ENCODE measurements around the gene GDNF. TPM values are rescaled to one million over a fixed set of nuclear protein-coding genes. Genes with fewer than 3 reads are reported as not detected.
"Not testable (repeated sequence)": the region's sequence is repeated elsewhere in the genome, so short reads cannot be mapped to it uniquely, and the experiment has no call there.

Gene GDNF, protein sequence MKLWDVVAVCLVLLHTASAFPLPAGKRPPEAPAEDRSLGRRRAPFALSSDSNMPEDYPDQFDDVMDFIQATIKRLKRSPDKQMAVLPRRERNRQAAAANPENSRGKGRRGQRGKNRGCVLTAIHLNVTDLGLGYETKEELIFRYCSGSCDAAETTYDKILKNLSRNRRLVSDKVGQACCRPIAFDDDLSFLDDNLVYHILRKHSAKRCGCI
- total RNA-seq, result not detected

DNA sequence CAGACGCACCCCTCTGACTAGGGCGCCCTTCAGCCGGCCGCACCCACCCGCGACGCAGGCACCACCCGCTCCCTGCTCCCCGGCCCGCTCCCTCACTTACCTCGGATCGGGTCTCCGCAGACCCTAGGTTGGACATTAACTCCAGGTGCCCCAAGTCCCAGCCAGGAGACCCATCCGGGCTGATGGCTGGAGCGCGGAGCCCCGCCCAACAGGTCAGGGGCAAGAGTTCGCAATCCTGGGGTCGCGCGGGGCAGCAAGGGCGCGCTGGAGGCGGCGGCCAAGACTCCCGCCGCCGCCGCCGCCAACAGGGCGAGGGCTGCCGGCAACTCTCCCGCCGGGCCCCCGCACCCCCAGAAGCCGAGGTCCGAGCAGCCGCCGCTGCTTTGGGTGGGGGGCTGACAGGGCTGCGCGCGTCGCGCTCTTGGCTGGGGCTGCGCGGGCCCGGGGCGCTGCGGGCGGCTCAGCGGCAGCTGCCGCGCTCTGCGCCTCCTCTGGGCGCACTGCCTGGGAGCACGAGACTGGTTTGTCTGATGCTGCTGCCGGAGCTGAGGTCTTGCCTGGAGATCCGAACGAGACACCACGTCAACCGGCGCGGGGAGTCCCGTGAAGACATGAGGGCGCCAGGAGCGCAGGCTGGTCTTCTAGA lies at the start of gene GDNF:
TSS of gene GDNF (minus strand) at position 635 of the 646 bp plus-strand sequence. CDS start 5,245 bp downstream, outside the sequence.
- no peak for DNase-seq (ENCODE audit: low spot score)

DNA sequence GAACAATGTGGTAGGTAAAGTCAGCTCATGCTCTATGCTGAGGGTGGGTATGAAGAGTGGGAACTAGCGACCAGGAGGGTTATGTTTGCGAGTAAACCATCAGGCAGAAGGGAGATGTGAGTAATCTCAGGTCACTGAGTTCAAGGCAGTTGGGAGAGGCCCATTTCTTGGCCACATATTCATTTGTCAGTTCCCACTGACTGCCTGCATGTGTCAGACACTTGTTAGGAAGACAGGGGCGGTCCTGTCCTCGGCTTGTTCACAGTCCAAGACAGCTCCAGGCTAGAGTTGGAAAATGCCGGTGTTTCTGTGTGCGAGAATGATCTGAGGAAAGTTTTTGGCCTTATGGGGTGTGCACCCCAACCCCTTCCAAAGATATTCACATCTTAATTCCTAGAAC lies 48.6 kb upstream of the GDNF start:
- DNase-seq (ENCODE audit: low spot score), result no peak

DNA sequence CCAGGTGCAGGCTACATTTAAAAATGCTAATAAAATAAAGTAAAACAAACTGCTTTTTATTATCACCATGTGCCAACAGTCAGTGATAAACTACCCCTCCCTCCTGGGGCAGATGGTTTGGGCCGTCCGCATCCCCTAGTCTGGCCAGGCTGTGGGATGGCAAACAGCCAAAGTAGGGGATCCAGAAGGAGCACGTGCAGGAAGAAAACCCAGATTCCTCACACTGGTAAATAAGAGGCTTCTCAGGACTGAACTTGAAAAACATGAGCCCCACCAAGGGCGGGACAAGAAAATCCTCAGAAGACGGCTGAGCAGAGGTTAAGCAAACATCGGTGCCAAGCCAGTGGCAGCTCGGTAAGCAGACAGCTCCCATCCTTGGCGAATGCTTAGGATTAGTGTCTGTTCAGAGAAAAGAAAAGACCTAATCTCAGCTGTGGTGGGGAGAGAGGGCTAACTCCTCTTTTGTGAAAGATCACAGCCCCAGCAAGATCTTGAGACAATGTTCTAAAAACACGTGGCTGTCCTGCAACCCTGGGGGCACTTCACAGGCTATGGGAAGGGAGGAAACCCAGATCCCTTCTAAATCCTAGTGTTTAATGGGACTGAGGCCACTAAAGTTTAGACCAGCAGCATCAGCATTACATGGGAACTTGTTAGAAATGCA lies 46.5 kb upstream of the GDNF start:
- no peak for DNase-seq (ENCODE audit: low spot score)

DNA sequence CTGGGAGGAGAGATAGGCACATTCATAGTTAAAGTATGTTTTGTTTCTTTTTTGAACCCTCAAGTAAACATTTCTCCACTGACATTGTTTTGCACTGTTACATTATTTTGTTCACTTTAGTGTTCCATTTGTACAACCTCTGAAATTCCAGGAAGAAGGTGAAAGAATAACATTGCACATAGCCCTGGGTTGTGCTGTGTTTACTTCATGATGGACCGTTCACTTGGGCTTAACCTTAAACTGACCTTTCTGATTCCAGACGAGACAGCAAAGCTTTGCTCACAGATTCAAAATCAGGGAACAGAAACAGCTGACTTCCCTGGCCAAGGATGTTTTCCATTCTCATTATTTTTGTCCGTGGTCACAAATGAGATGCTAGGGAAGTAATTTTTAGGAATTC lies 42.8 kb upstream of the GDNF start:
- no peak for DNase-seq (ENCODE audit: low spot score)

DNA sequence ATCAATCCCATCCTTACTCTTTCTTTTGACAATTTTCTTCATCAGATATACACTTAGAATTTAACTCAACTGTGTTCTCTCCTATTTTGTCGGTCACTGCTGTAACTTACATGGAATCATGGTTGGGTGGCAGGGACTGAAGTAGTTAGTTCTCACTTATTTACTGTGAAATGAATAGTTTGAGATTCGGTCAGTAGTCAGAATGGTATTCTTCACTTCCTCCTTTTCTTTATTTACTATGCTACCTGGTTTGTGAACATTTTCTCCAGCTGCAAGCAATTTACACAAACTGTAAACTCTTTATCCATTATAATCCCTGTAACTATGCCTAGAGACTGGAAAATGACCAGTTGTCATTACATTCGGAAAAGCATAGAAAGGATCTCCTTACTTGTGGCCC lies 41.5 kb upstream of the GDNF start:
- no peak for DNase-seq (ENCODE audit: low spot score)

DNA sequence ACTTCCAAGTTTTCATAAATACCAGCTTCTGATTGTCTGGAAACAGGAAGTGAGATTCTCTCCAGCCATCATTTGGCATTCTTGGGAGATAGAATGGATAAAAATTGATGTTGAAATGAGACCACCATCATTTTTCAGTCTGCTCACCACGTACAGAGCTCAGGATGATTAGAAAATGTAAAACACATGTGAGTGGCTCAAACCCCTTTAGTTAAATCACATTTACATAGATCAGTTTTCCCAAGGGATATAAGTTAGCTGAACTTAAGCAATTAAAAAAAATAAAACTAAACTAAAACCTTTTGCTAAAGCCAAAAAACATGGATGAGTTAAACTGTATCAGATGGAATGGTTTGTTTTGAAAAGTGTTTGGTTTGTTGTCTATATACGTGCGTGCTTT lies 37.1 kb upstream of the GDNF start:
- no peak for DNase-seq (ENCODE audit: low spot score)

DNA sequence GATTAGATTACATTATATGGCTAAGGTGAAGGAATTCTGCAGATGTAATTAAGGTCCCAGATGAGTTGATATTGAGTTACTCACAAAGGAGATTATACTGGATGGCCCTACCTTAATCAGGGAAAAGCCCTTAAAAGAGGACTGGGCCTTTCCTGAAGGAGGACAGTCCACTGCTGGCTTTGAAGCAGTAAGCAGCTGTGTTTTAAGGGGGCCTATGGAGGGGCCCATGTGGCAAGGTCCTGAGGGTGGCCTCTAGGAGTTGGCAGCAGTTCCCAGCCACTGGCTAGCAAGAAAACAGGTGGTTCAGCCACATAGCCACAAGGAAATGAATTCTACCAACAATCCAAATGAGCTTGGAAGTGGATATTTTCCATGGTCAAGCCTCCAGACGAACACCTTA lies 36.4 kb upstream of the GDNF start:
- no peak for DNase-seq (ENCODE audit: low spot score)

DNA sequence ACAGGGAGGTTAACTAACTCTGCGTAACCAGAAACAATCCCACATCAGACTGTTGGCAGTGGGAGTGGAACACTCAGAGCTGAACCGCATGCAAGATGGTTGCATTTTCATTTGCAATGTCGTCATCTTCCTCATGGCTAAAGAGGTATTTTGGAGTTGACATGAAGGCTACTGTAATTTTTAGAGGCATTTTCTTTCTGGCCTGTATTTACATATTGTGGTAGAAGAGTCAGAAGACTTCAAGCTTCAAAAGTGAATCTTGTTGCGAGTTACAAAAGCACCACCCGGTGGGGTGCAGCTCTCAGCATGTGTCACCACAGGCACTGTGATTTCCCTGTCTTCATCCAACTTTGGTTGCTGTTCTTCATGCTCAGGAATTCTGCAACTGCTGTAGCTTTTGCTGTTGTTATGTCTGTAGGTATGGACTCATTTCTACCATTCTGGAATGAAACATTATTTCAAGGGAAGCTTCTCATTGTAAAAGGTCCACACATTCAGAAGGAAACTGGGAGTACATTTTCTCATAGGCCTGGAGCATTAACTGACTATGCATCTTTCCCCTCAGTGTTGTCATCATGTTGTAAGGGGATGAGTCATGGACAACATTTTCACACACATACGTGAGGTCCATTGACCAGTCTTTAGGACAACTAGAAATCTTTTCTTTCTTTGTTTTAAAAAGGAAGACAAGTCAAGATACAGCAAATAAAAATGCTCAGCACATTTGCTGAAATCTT lies 35.4 kb upstream of the GDNF start:
- no peak for DNase-seq (ENCODE audit: low spot score)

DNA sequence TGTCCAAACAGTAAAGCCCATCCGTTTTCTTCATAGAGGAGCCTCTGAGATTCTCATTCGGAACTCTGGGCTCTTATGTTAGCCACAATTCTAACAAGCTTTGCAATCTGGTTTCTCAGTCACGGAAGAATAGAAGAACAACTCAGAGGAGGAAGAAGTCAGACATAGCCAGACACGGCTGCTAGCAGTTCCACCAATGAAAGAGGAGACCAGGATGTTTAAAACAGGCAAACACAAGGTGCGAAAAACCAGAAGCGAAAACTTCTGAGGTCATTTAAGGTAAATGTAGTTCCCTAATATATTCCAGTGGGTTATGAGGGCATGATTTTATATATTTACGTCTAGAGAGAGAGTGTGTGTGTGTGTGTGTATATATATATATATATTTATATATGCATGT lies 34.1 kb upstream of the GDNF start:
- no peak for DNase-seq (ENCODE audit: low spot score)

DNA sequence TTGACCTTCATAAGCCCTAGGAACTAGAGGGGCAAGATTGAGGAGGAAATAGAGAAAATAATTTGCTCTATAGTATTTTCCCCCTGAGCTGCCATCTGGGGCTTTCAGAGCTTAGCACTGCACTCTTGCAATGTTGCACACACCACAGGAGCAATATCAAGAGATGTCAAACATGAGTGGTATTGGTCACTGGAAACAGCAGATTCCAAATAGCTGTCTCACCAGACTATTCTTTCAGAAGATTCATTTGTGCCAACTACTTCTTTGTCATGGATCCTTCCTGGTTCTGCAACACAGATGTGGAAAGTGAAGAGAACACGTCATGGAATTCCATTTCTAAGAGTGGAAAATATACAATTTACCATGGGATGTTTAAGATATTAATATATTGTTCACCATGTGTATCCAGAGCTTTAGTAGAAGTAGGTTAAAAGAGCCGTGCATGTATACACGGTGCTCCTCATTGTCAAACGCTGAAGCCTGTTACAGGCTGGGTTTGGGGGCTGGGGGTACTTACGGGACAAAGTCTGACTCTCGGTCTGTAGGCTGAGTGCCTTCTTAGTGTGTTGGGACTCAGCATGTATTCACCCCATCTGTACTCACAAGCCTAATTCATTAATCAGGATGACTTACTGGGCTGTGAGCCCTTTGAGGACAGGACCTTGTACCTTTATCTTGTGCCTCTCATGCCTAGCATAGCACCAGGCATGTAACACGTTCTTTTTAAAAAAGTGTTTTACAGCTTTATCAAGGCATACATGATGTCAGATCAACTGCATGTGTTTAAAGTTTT lies 31.4 kb upstream of the GDNF start:
- no peak for DNase-seq (ENCODE audit: low spot score)

DNA sequence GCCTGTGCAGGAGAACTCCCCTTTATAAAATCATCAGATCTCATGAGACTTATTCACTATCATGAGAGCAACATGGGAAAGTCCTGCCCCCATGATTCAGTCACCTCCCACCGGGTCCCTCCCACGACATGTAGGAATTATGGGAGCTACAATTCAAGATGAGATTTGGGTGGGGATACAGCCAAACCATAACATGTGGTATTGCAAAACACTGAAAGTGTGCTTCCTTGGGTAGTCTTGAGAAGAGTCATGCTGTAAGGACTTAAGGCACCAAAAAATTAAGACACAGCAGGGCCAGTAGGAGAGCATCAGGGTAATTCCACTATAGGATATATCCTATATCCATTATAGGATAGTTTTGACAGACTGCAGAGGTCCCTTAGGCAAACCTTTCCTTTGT lies 29.4 kb upstream of the GDNF start:
- no peak for DNase-seq (ENCODE audit: low spot score)

DNA sequence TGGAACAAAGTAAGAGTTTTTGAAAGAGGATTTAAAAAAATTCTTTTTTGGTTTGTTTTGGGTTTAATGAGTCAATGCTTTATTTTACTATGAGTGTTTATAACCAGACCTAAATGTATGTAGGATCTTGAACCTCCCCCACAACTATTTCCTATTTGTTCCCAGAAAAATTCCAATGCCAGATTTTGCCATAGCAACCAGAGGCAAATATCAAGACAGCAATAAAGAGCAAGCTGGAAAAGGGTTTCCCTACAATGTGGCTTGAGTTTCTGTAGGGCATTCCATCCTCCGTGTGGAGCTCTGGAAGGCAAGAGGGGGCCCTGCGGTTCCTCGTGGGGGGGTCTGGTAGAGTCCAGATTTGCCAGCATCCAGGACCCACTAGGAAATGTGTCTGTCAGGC lies 27.8 kb upstream of the GDNF start:
- no peak for DNase-seq (ENCODE audit: low spot score)

DNA sequence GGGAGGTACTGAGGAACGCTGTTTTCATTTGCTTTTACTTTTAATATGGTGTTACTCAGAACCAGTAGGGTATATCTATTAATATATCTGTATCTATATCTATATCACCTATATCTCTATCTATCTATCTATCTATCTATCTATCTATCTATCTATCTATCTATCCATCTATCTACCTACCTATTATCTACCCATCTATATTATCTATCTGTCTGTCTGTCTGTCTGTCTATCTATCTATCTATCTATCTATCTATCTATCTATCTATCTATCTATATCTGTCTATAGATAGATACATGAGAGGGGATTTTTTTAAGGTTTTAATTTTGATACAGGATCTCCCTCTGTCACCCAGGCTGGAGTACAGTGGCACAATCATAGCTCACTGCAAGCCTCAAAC lies 23.1 kb upstream of the GDNF start:
- not testable (repeated sequence) for DNase-seq (ENCODE audit: low spot score)

DNA sequence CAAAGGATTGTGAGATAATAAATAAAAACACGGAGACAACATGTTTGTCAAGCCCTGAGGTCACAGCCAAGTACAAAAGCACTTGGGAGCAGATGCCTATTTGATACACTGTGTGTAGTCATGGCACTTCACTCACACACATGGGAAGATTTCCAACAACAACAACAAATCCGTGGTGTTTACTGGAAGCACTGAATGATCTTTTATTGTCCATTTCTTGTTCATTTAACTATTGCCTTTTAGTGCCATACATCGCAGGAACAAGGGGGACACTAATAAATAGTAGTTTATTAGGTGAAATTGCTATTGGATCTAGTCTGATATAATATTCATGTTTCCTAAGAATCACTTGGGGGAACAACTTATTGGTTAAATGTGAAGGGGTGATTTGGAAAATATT lies 20.4 kb upstream of the GDNF start:
- DNase-seq (ENCODE audit: low spot score), result no peak

DNA sequence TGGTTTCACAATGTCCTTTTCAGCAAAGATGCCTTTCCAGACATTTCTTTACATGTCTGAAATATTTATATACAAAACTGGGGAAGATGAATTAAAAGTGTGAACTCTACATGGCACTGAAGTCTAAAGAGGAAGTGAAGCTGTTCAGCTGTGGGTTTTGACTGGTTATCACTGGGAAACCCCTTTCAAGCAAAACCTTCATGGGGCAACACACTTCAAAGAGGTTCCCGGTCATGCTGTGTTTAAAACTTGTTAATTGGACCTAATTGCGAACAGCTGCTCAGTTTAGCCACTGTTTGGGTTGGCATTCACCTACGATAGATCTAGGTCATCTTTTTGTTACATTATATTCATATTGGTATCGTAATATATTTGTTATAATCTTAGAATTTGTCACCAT lies 20.0 kb upstream of the GDNF start:
- no peak for DNase-seq (ENCODE audit: low spot score)

DNA sequence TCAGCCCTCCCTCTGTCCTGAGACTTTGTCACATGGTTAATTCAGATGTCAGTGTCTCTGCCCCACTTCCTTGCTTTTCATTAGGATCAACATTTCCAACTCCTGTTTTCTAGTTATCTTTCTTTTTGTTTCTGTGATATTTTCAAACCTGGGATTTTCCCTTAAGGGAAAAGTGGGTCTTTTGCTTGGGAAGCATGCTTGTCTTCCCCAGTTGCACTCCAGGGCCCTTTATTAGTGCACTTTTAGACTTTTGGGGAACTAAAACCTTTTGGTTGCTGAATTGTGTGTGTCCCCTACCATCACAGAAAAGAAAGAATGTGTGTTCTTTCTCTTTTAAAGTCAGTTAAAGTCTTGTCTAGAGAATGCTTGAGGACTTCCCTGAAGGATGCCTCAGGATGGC lies 18.4 kb upstream of the GDNF start:
- no peak for DNase-seq (ENCODE audit: low spot score)

DNA sequence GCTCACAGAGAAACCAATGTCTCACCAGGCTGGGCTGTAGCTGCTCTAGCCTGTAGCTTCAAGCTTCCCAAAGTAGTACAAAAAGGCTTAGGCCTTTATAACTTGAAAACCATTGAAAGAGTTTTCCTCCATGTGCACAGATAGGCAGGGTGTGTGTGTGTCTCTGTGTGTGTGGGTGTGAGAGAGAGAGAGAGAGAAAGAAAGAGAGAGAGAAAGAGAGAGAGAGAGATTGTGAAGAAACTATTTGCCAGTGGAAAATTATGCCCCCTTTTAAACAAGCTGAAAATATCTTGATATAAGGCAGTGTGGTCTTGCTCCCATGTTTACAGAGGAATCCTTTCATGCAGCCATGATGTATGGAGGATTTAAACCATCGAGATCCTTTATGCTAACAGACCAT lies 17.9 kb upstream of the GDNF start:
- DNase-seq (ENCODE audit: low spot score), result no peak

DNA sequence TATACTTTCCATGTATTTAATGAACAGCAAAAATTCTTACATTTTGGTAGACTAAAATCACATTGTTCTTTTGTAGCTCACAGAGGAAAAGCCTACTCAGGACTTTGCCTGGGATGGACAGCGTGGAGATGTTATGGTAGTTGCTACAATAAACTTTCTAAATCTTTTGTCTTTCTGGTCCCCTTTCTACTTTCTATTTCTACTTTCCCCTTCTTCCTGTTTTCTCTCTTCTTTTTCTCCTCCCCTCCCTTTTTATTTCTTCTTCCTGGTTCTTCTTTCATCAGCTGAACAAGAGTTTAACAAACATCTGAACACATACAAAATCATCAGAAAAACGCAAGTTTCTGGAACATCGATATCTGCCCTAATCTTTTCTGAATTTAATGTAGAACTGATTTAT lies 15.6 kb upstream of the GDNF start:
- DNase-seq (ENCODE audit: low spot score), result no peak

DNA sequence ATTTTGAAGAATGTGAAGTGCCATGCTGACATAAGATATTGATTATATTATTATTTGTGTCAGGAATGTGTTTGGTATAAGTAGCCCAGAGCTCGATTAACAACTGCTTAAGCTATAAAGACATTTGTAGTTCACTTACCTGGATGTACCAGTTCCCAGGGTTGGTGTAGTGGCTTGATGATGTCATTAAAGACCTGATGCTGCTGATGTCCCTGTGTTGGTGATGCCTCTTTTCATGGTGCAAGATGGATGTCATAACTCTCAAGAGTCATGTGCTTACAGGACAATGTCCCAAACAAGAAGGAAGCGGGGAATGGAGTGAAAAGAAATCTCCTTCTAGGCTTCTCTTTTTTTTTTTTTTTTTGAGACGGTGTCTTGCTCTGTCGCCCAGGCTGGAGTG lies 11.5 kb upstream of the GDNF start:
- no peak for DNase-seq (ENCODE audit: low spot score)

DNA sequence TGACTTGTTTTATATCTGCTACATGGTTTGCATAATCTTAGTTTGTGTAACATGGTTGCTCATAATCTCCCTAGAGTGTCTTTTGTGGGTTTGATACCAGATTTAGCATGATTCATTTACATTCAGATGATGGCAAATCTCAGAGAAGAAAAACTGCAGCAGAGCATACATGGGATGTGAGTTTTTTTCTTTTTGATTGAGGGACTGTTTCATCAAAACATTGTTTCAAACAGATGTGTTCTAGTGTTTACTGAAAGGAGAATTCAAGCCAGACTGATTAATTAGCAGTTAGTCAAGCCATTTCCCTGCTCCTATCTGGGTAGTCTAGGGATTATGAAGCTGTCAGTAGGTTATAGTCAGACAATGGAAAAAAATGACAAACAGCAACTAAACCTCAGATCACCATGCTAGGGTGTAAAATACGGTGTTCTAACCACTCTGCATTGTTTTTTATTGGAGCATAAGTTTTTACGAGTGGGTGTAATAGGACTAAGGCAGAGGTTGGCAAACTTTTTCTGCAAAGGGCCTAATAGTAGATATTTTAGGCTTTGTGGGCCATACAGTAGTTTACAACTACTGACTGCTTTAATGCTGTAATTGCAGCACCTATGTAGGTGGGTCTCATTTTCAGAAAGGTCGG lies 10.5 kb upstream of the GDNF start:
- no peak for DNase-seq (ENCODE audit: low spot score)

DNA sequence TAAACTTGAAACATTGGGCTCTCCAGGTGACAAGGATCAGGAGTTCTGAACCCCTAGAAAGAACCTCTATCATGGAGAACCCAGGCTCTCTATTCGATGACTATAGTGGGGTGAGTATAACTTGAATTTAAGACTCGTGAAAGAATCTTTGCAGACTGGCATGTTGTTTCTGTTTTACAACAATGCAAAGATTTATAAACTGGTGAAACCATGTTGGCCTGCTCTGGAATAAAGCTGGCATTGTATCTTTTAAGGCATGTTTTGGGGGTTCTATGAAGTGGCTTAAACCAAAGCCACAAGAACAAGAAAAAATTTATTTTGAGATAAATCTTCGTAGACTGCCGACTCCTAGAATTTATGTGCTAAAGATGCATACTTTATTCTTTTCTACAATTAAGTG lies 9.8 kb upstream of the GDNF start:
- no peak for DNase-seq (ENCODE audit: low spot score)

All from ureter (tissue), 1 donor.